Measurements from ENCODE around the gene GLT1D1.

The GLT1D1 gene

DNA sequence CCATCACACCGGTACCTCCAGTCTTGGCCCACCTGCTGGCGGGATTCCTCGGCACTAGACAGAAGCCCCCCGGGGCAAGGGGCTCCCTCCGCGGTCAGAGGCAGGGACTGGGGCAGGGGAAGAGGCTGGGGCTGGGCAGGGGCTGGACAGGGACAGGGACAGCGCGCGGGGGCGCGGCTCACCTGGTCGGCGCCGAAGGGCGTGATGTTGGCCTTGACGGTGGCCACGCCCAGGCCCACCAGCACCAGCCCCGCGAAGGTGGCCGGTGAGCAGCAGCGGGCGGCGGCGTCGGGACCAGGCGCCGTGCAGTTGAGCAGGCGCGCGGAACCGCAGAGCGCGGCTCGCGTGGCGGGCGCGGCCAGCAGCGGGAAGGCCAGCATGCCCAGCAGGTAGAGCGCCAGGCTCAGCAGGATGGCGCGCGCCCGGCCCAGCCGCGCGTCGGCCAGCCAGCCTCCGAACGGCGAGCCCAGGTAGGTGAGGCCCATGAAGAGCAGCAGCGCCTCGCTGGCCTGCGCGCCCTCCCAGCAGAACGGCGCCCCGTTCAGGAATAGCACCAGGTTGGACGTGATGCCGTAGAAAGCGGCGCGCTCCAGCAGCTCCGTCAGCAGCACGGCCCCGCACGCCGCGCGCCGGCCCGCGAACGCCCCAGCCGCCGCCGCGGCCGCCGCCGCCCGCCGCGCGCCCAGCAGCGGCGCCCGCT lies 29.9 kb upstream of the GLT1D1 start:
- DNase-seq (ENCODE audit: low read depth): no peak
- peak overlapping the region; percentile 95 for H3K4me3 ChIP-seq (ENCODE audit: low read depth, low read length)
- TF ChIP-seq, protein P1, sequence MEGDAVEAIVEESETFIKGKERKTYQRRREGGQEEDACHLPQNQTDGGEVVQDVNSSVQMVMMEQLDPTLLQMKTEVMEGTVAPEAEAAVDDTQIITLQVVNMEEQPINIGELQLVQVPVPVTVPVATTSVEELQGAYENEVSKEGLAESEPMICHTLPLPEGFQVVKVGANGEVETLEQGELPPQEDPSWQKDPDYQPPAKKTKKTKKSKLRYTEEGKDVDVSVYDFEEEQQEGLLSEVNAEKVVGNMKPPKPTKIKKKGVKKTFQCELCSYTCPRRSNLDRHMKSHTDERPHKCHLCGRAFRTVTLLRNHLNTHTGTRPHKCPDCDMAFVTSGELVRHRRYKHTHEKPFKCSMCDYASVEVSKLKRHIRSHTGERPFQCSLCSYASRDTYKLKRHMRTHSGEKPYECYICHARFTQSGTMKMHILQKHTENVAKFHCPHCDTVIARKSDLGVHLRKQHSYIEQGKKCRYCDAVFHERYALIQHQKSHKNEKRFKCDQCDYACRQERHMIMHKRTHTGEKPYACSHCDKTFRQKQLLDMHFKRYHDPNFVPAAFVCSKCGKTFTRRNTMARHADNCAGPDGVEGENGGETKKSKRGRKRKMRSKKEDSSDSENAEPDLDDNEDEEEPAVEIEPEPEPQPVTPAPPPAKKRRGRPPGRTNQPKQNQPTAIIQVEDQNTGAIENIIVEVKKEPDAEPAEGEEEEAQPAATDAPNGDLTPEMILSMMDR (conservative IDR thresholded peaks at IDR 0.05; ENCODE audit: low read depth, low read length): no peak

DNA sequence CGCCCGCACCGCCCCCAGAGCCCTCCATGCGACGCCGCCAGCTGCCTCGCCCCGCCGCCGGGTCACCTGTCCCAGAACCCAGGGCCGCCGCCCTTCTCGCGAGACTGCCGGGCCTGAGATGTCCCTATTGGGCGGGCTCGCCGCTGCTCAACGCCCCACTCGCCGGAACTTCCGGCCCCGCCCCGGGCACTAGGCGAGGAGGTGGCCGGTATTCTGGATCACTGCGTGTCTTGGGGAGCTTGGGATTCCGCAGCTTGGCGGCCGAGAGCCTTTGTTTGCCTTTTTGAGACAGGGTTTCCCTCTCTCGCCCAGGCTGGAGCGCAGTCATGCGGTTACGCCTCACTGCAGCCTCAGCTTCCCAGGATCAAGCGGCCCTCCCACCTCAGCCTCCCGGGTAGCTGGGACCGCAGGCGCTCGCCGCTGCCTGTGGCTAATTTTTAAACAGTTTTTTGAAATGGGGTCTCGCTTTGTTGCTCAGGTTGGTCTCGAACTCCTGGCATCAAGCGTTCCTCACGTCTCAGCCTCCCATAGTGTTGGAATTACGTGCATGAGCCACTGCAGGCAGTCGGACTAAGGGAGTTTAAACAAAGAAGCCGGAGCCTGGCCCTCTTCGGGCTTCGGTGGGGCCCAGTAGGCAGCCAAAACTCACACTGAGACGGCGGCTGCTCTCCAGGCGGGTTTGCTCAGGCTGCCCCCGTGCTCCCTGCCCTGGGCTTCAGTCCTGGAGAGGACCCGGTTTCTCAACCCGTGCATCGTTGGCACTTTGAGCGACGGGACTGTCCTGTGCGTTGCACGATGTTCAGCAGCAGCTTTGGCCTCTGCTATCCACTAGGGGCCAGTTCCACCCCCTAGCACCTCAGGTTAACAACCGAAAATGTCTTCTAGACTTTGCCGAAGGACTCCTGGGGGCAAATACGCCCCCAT lies 29.1 kb upstream of the GLT1D1 start, which contains the start of gene SLC15A4:
Gene SLC15A4 (minus strand): TSS at position 43 of the 924 bp plus-strand sequence. CDS start 15 bp downstream, at position 28.
- TF ChIP-seq, protein P1 (conservative IDR thresholded peaks at IDR 0.05; ENCODE audit: low read depth, low read length): peak; percentile 53
- H3K4me3 ChIP-seq (ENCODE audit: low read depth, low read length): peak within 1 kb of the TSS; percentile 95
- DNase-seq (ENCODE audit: low read depth): peak; percentile 93

DNA sequence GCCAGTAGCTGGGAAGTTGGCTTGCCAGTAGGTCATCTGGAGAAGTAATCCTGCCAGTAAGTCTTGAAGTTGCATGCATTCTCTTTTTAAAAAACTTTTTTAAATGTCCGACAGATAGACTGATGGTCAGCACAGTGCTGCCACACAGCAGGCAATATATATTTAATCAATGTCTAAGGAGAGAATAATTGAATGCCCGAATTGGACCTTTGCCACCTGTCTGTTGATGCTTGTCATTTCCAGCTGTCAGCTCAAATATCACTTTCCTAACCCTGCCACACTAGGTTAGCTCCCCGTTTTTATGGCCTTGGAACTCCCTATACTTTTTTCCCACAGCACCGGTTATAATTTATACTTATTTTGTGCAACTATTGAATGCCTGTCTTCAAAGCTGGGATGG lies 27.4 kb upstream of the GLT1D1 start:
- H3K4me3 ChIP-seq (ENCODE audit: low read depth, low read length): no peak overlapping the region
- no peak for DNase-seq (ENCODE audit: low read depth)
- TF ChIP-seq, protein P1 (conservative IDR thresholded peaks at IDR 0.05; ENCODE audit: low read depth, low read length): no peak

DNA sequence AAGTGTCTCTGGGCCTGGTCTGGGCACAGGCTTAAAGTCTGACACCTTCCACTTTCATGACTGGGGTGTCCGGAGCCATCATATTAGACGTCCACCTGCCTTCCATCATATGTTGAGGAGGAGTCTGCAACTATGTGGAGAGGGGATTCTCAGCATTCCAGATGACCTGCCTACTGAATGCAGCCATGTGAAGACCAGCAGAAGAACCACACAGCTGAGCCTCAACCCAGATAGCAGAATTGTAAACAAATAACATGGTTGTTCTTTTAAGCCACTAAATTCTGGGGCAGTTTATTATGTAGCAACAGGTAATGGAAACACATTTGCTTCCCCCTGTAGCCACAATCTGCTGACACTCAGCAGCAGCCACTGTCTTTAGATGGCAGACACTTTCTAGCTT lies 25.6 kb upstream of the GLT1D1 start:
- TF ChIP-seq, protein P1 (conservative IDR thresholded peaks at IDR 0.05; ENCODE audit: low read depth, low read length): no peak
- DNase-seq (ENCODE audit: low read depth): no peak
- no peak overlapping the region for H3K4me3 ChIP-seq (ENCODE audit: low read depth, low read length)

DNA sequence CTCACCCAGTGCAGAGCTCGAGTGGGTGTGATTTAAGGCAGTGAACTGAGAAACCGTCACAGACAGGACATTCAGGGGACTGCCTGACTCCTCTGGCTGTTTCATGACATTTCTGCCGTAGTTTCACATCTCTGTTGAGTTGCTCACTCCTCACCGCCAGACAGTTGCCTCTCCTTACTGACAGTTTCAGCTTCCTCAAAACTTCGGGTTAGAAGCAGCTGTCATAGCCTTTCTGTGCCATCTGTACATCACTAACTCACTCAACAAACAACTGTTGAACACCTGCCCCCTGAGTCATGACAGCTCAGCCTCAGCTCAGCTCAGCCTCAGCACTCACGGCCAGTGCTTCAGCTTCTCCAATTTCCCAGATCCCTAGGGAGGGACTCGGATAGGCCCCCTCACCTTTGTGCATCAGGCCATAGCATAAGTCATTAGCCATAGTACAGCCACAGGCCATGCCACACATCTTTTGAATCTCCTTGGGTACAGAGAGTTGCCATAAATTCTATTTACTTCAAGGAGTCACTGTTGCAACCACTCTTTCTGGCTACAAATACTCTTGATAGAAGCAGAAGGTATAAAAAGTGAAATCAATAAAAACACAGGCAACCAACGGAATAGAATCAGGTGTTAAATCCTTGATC lies 23.3 kb upstream of the GLT1D1 start:
- no peak overlapping the region for H3K4me3 ChIP-seq (ENCODE audit: low read depth, low read length)
- DNase-seq (ENCODE audit: low read depth): no peak
- TF ChIP-seq, protein P1 (conservative IDR thresholded peaks at IDR 0.05; ENCODE audit: low read depth, low read length): no peak

DNA sequence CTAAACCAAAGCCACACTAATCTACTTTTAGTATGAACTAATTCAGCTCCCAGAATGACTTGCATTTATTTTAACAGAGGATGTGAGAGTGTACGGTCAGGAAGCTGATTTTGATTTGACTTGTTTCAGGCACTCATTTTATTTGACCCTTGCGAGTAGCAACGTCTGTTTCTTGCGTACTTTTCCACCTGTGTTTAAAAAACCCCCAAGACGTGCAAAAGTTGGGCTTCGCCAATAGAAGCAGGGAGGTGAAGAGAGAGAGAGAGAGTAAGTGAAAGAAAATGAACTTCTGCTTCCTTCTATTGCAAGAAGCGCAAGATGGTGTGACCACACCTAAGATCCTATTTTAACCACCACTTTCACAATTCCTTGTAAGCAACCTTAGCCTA lies 22.8 kb upstream of the GLT1D1 start:
- H3K4me3 ChIP-seq (ENCODE audit: low read depth, low read length): no peak overlapping the region
- TF ChIP-seq, protein P1 (conservative IDR thresholded peaks at IDR 0.05; ENCODE audit: low read depth, low read length): no peak
- DNase-seq (ENCODE audit: low read depth): no peak
